HepG2 (cell line): ENCODE results near the gene SHROOM2. TPM values are rescaled to one million over a fixed set of nuclear protein-coding genes. Genes with fewer than 3 reads are reported as not detected.

Experiments used
- ATAC-seq: fragments of 200-7000 bp; cut with Tn5 transposase; 3 replicates; pipeline ENCODE4 v1.9.1; 2020; ENCODE audit warnings: mild to moderate bottlenecking, moderate library complexity
- BruUV-seq: library from RNA; stranded (reverse); fragments of 400-500 nt; replicated peaks from 2 replicates; lab custom pipeline; 2021; lab: Mats Ljungman, UMichigan
- CTCF ChIA-PET: fragments of 300-600 bp; formaldehyde crosslinking; extraction: SDS; loops from one replicate; lab custom pipeline; 2021; ENCODE audit warnings: low total read pairs, inconsistent platforms, low intra/inter-chr PET ratio; lab: Yijun Ruan, JAX
- POLR2A ChIA-PET: fragments of 350-600 bp; sonication (Branson Sonifier 250); formaldehyde crosslinking; loops from one replicate; lab custom pipeline; 2020; ENCODE audit warnings: antibody characterized with exemption, inconsistent platforms; lab: Yijun Ruan, JAX
- DNase-seq: peaks from one replicate; pipeline ENCODE4 v3.0.0-alpha.2; 2015; ENCODE audit warnings: low spot score
- FAIRE-seq: peaks from 3 replicates; lab custom pipeline; 2011; peaks lifted over from hg19 to GRCh38; lab: Jason Lieb, UNC
- H2AFZ ChIP-seq: one replicate; pipeline ENCODE4 v1.6.1; 2011; ENCODE audit warnings: low read length, inconsistent platforms
- H3K27ac ChIP-seq: fragments of 300-600 bp; 3 replicates; pipeline ENCODE4 v1.8.0; 2011; ENCODE audit warnings: mixed run types, mild to moderate bottlenecking, mixed read lengths, low read length, inconsistent platforms; ENCODE audit not compliant: insufficient read depth; ENCODE audit errors: extremely low read length
- H3K27me3 ChIP-seq, 2 experiments: fragments of 200-600 bp in 1 of 2; 2 replicates in 1 of 2; 3 replicates in 1 of 2; pipeline versions ENCODE4 v1.6.0 to v1.8.0; 2011; ENCODE audit warnings: low read length in 2 of 2, mild to moderate bottlenecking in 2 of 2, moderate library complexity in 2 of 2, inconsistent platforms in 1 of 2; ENCODE audit not compliant: insufficient read depth in 2 of 2, control insufficient read depth in 1 of 2
- H3K36me3 ChIP-seq, 2 experiments: fragments of 200-600 bp in 1 of 2; replicated peaks in 1 of 2; 2 replicates in 1 of 2; 3 replicates in 1 of 2; pipeline versions ENCODE4 v1.5.1 to v1.8.0; 2011; ENCODE audit warnings: low read length in 2 of 2, inconsistent platforms in 1 of 2; ENCODE audit not compliant: insufficient read depth in 2 of 2, control insufficient read depth in 1 of 2
- H3K4me1 ChIP-seq: 2 replicates; pipeline ENCODE4 v1.5.1; 2012; ENCODE audit warnings: low read length, inconsistent platforms; ENCODE audit not compliant: insufficient read depth
- H3K4me2 ChIP-seq: 2 replicates; pipeline ENCODE4 v1.6.0; 2011; ENCODE audit warnings: low read depth, low read length, inconsistent platforms
- H3K4me3 ChIP-seq, 3 experiments: fragments of 200-600 bp in 1 of 3; sonication (generic), shearing (Covaris generic) in 1 of 3; replicated peaks in 1 of 3; 2 replicates each; pipeline ENCODE4 v1.5.1; 2011 to 2016; ENCODE audit warnings: low read length in 3 of 3, inconsistent platforms in 2 of 3, low read depth in 2 of 3, mild to moderate bottlenecking in 2 of 3, control low read depth in 1 of 3, mixed read lengths in 1 of 3; ENCODE audit not compliant: insufficient read depth in 1 of 3
- H3K79me2 ChIP-seq: one replicate; pipeline ENCODE4 v1.6.1; 2011; ENCODE audit warnings: low read length, inconsistent platforms; ENCODE audit not compliant: insufficient read depth
- H3K9ac ChIP-seq: 2 replicates; pipeline ENCODE4 v1.6.0; 2011; ENCODE audit warnings: mild to moderate bottlenecking, low read depth, low read length, inconsistent platforms; ENCODE audit not compliant: insufficient read depth
- H3K9me3 ChIP-seq: 2 replicates; pipeline ENCODE4 v1.5.1; 2012; ENCODE audit warnings: mild to moderate bottlenecking, low read length
- H4K20me1 ChIP-seq: 2 replicates; pipeline ENCODE4 v1.6.0; 2011; ENCODE audit warnings: inconsistent platforms, mild to moderate bottlenecking, low read length, moderate library complexity; ENCODE audit not compliant: insufficient read depth
- ARID5B ChIP-seq: IDR thresholded peaks from 2 replicates; pipeline ENCODE4 v1.4.0; 2020; ENCODE audit warnings: mild to moderate bottlenecking, missing genetic modification reagents
- CTCF ChIP-seq: sonication (generic); formaldehyde crosslinking; IDR thresholded peaks from 2 replicates; pipeline ENCODE4 v1.5.0; 2020; ENCODE audit warnings: mild to moderate bottlenecking, missing genetic modification reagents, moderate library complexity
- HOXA5 ChIP-seq: sonication (generic); formaldehyde crosslinking; IDR thresholded peaks from 2 replicates; pipeline ENCODE4 v1.4.0; 2020; ENCODE audit warnings: missing genetic modification reagents
- RAD21 ChIP-seq: fragments of 450-650 bp; formaldehyde crosslinking; IDR thresholded peaks from 2 replicates; pipeline ENCODE4 v1.5.0; 2020; ENCODE audit warnings: mild to moderate bottlenecking
- SATB2 ChIP-seq: sonication (generic); formaldehyde crosslinking; IDR thresholded peaks from 2 replicates; pipeline ENCODE4 v1.5.0; 2020; ENCODE audit warnings: missing genetic modification reagents
- SMC3 ChIP-seq: IDR thresholded peaks from 2 replicates; pipeline ENCODE4 v1.6.1; 2011; ENCODE audit warnings: low read length, improper control_type of control experiment
- SNRNP70 ChIP-seq: fragments of 200-400 bp; formaldehyde crosslinking; IDR thresholded peaks from 2 replicates; pipeline ENCODE4 v1.6.1; 2017; ENCODE audit warnings: mild to moderate bottlenecking, low read depth, low read length, moderate library complexity
- SP140L ChIP-seq: sonication (generic); formaldehyde crosslinking; IDR thresholded peaks from 2 replicates; pipeline ENCODE4 v1.4.0; 2020; ENCODE audit warnings: missing genetic modification reagents, borderline replicate concordance
- STAG1 ChIP-seq: sonication (generic); formaldehyde crosslinking; IDR thresholded peaks from 2 replicates; pipeline ENCODE4 v1.4.0; 2020; ENCODE audit warnings: missing genetic modification reagents
- TAF15 ChIP-seq: fragments of 200-400 bp; formaldehyde crosslinking; IDR thresholded peaks from one replicate; pipeline ENCODE4 v1.6.1; 2018; ENCODE audit warnings: mild to moderate bottlenecking, low read depth, low read length; ENCODE audit not compliant: poor library complexity, severe bottlenecking
- ZNF552 ChIP-seq: sonication (generic); formaldehyde crosslinking; IDR thresholded peaks from 2 replicates; pipeline ENCODE4 v1.9.0; 2022; ENCODE audit warnings: missing genetic modification reagents, mild to moderate bottlenecking, borderline replicate concordance
- WGBS: methylation state at CpG from one replicate; pipeline ENCODE4 v1.1.6; 2017; ENCODE audit warnings: low lambda C conversion rate; 5-methylcytosine and 5-hydroxymethylcytosine counted together
- in situ Hi-C: cut with HindIII; loops from 2 replicates; pipeline ENCODE4 v1.10.0; 2017; ENCODE audit warnings: low pct_unique_long_range_greater_than_20kb; ENCODE audit not compliant: extremely low pct_ligation_motif_present
- intact Hi-C: fragments of 100-400 bp; cut with micrococcal nuclease; formaldehyde crosslinking; loops from one replicate; pipeline ENCODE4 v1.10.0; 2022; ENCODE audit not compliant: unreplicated experiment
- polyA plus RNA-seq, 8 experiments: library from polyadenylated mRNA; depleted of rRNA in 3 of 8; stranded (reverse) in 7 of 8; unstranded in 1 of 8; fragments of >200 nt; fragmentation: Illumina TruSeq in 4 of 8; extraction: Trizol in 4 of 8; gene quantifications; 2 replicates each; pipeline versions ENCODE4 v1.2.1 to v1.2.3, GENCODE V29; 2011 to 2016; ENCODE audit warnings: low read depth in 4 of 8, missing spikeins in 1 of 8, mixed read lengths in 1 of 8; ENCODE audit not compliant: insufficient read depth in 1 of 8
- total RNA-seq, 5 experiments: library from RNA; depleted of rRNA; stranded (reverse); fragments of >200 nt; fragmentation: Illumina TruSeq; extraction: Trizol; gene quantifications; 2 replicates each; pipeline ENCODE4 v1.2.3, GENCODE V29; 2016; ENCODE audit warnings: low read depth in 1 of 5
- TF ChIP-seq, protein P1 (sequence below): IDR thresholded peaks from 2 replicates; pipeline ENCODE4 v1.6.1; 2016

The SHROOM2 gene
- total and polyA plus RNA-seq, 2 of the 13 experiments (the other 11 are each of a cell fraction or from before 2014, with no cell fraction given) = 0.92 to 1.4 TPM

DNA sequence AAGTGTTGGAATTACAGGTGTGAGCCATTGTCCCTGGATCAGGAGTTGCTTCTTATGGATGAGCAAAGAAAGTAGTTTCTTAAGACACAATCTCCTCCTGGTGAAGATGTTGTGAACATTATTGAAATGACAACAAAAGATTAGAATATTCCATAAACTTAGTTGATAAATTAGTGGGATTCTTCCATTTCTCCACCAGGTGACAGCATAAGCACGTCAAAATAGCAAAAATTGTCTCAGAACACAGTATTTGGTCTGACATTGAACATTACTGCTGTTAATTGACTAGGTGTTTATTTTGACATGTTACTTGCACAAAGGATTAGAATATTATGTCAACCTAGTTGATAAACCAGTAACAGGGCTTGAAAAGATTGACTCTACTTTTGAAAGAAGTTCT lies 202.5 kb downstream of the SHROOM2 start:
- POLR2A ChIA-PET = no interaction called here
- H3K9me3 ChIP-seq = no peaks in the 10 kb centered on the region
- no peaks in the 10 kb centered on the region for H3K27me3 ChIP-seq
- in situ Hi-C loops = no loop called here
- no TSS peak for BruUV-seq
- H3K4me1 ChIP-seq = no peaks in the 10 kb centered on the region
- no peak overlapping the region for H3K27ac ChIP-seq
- CTCF ChIA-PET = interaction anchor here (1.2 to 6.4 kb wide), 2 partner anchors 130 to 133 kb away, joined by 5 to 195 read pairs; no protein-coding TSS in a partner anchor
- DNase-seq (no peak), ATAC-seq (no peak), FAIRE-seq (peak; percentile 66)
- H3K4me3 ChIP-seq = no peak overlapping the region
- H3K4me2 ChIP-seq = no peak overlapping the region
- peak; percentile 48 for TF ChIP-seq CTCF (CRISPR knock-in tag)
- peak; percentile 68 for TF ChIP-seq SMC3
- TF ChIP-seq STAG1 (CRISPR knock-in tag) = peak; percentile 78
- TF ChIP-seq RAD21 = 0 out of 2 replicates have a peak, but pooled peaks have one; percentile 21
- no peak for TF ChIP-seq HOXA5 (CRISPR knock-in tag)
- WGBS = 30% methylated on average over 1 of the region's 1 CpG
- no peaks in the 10 kb centered on the region for H3K36me3 ChIP-seq
- intact Hi-C loops = loop anchor here (10.0 kb wide), 1 partner anchor 114 kb away; no protein-coding TSS in a partner anchor
- H3K79me2 ChIP-seq = no peaks in the 10 kb centered on the region
- H3K9ac ChIP-seq = no peak overlapping the region
- H4K20me1 ChIP-seq = no peaks in the 10 kb centered on the region
- no peak overlapping the region for H2AFZ ChIP-seq

GRCh38 chrX:9992061-9992460 lies 205.8 kb downstream of the SHROOM2 start:
- no peak for FAIRE-seq
- TF ChIP-seq ZNF552 (CRISPR knock-in tag) = no peak
- no peak for TF ChIP-seq ARID5B (CRISPR knock-in tag)
- no peak for TF ChIP-seq SATB2 (CRISPR knock-in tag)
- no peak for TF ChIP-seq SNRNP70
- TF ChIP-seq SP140L (CRISPR knock-in tag) = no peak
- TF ChIP-seq, protein P1, sequence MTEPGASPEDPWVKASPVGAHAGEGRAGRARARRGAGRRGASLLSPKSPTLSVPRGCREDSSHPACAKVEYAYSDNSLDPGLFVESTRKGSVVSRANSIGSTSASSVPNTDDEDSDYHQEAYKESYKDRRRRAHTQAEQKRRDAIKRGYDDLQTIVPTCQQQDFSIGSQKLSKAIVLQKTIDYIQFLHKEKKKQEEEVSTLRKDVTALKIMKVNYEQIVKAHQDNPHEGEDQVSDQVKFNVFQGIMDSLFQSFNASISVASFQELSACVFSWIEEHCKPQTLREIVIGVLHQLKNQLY (CRISPR knock-in tag) = no peak
- TF ChIP-seq TAF15 = no peak

More at GRCh38 chrX:9992061-9992460, 205.8 kb downstream of the SHROOM2 start:
- Histone ChIP-seq H3K4me3 (no peak overlapping the region), H3K4me2 (no peak overlapping the region), H3K36me3 (no peaks in the 10 kb centered on the region), H4K20me1 (no peaks in the 10 kb centered on the region), H3K9ac (no peak overlapping the region), H3K4me1 (peaks cover 2% of the 10 kb centered on the region; the same call in 1 of the 2 replicates), H3K9me3 (no peaks in the 10 kb centered on the region), H3K27ac (no peak overlapping the region), H3K79me2 (no peaks in the 10 kb centered on the region), H3K27me3 (no peaks in the 10 kb centered on the region), H2AFZ (no peak overlapping the region)
- ChIA-PET POLR2A (no interaction called here), CTCF (interaction anchor here (9.0 kb wide), 1 partner anchor 125 kb away, joined by 696 read pairs; no protein-coding TSS in a partner anchor)
- BruUV-seq = no TSS peak
- intact Hi-C loops = no loop called here
- WGBS = 96% methylated on average over 12 of the region's 28 CpGs
- no peak for DNase-seq
- in situ Hi-C loops = loop anchor here (10.0 kb wide), 1 partner anchor 107 kb away; no protein-coding TSS in a partner anchor
- no peak for ATAC-seq
